ENCODE data around the gene SYTL3. TPM values are rescaled to one million over a fixed set of nuclear protein-coding genes. Genes with fewer than 3 reads are reported as not detected.

The SYTL3 gene
- total and polyA plus RNA-seq, 9 of the 15 experiments (the other 6 are each of a cell fraction or from before 2014, with no cell fraction given): 0.04 to 0.46 (median 0.17) TPM; not detected in 1

DNA sequence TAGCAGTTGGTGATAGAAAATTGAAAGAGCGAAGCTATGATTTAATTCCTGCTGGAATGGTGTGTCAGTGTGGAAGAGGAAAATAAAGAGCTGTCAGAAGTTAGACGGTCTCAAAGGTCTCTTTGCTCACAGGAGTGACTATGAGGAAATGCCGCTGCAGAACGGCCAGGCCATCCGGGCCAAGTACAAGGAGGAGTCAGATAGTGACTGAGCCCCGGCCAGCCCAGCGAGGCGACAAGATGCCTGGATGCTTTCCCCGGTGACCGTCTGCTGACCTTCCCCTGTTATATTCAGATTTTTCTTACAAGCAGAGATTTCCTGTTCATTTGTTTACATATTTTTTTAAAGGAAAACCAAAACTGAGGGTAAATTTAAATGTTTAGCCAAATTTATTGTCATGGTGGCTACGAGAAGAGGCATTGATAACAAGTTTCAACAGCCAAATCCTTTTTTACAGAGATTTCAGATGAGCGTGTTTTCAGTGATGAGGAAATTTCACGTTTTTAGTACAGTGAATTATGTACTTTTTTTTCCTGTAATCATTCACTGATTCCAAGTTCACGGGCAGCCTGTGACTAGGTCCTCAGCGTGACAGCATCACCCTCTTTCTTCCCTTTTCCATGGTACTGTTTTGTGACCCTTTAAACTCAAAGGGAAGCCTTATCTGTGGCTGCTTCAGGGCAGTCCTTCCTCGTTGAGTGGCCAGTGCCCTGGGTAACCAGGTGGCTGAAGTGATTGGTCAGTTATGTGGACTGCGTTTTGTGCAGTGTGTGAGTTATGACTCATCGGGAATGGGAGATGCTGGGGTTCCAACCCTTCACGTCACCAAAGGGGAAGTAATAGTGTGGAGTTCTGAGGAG lies 17.9 kb upstream of the SYTL3 start (continued):
- TF ChIP-seq NCOR1 (IDR thresholded peaks at IDR 0.05) (peak; percentile 49; the same call in 1 of the 2 replicates), ARNT (IDR thresholded peaks at IDR 0.05) (no peak), TCF3 (CRISPR knock-in tag; IDR thresholded peaks at IDR 0.05) (peak; percentile 89), POLR2AphosphoS2 (IDR thresholded peaks at IDR 0.05; ENCODE audit: low read length) (0 out of 2 replicates have a peak, but pooled peaks have one; percentile 40), ZNF217 (CRISPR knock-in tag; IDR thresholded peaks at IDR 0.05) (no peak), HDGF (IDR thresholded peaks at IDR 0.05) (no peak), ZFP36 (IDR thresholded peaks at IDR 0.05; ENCODE audit: low read depth, low read length, partially characterized antibody) (peak; percentile 8), ZFP30 (CRISPR knock-in tag; IDR thresholded peaks at IDR 0.05; ENCODE audit: borderline replicate concordance) (no peak), ZNF174 (CRISPR knock-in tag; IDR thresholded peaks at IDR 0.05) (no peak), POLR3A (IDR thresholded peaks at IDR 0.05; ENCODE audit: borderline replicate concordance, extremely low read depth, insufficient read depth, insufficient read length) (no peak), NFRKB (IDR thresholded peaks at IDR 0.05; ENCODE audit: low read depth) (no peak), HDAC1 (IDR thresholded peaks at IDR 0.05) (peak in 1 of 2 experiments; percentile 72; a peak in 2 of 4 replicates), ELF4 (CRISPR knock-in tag; IDR thresholded peaks at IDR 0.05) (peak; percentile 33; the same call in 1 of the 2 replicates), RBM15 (IDR thresholded peaks at IDR 0.05; ENCODE audit: insufficient read depth, low read length) (no peak), FIP1L1 (IDR thresholded peaks at IDR 0.05; ENCODE audit: low read depth, low read length, poor library complexity, severe bottlenecking) (no peak), ZBTB7A (IDR thresholded peaks at IDR 0.05; ENCODE audit: borderline replicate concordance, control insufficient read depth, low read depth, low read length) (no peak)
- TF ChIP-seq, protein P1, sequence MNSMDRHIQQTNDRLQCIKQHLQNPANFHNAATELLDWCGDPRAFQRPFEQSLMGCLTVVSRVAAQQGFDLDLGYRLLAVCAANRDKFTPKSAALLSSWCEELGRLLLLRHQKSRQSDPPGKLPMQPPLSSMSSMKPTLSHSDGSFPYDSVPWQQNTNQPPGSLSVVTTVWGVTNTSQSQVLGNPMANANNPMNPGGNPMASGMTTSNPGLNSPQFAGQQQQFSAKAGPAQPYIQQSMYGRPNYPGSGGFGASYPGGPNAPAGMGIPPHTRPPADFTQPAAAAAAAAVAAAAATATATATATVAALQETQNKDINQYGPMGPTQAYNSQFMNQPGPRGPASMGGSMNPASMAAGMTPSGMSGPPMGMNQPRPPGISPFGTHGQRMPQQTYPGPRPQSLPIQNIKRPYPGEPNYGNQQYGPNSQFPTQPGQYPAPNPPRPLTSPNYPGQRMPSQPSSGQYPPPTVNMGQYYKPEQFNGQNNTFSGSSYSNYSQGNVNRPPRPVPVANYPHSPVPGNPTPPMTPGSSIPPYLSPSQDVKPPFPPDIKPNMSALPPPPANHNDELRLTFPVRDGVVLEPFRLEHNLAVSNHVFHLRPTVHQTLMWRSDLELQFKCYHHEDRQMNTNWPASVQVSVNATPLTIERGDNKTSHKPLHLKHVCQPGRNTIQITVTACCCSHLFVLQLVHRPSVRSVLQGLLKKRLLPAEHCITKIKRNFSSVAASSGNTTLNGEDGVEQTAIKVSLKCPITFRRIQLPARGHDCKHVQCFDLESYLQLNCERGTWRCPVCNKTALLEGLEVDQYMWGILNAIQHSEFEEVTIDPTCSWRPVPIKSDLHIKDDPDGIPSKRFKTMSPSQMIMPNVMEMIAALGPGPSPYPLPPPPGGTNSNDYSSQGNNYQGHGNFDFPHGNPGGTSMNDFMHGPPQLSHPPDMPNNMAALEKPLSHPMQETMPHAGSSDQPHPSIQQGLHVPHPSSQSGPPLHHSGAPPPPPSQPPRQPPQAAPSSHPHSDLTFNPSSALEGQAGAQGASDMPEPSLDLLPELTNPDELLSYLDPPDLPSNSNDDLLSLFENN (IDR thresholded peaks at IDR 0.05; ENCODE audit: low read depth in 2 of 2, low read length in 2 of 2): no peak
- TF ChIP-seq, protein P2, sequence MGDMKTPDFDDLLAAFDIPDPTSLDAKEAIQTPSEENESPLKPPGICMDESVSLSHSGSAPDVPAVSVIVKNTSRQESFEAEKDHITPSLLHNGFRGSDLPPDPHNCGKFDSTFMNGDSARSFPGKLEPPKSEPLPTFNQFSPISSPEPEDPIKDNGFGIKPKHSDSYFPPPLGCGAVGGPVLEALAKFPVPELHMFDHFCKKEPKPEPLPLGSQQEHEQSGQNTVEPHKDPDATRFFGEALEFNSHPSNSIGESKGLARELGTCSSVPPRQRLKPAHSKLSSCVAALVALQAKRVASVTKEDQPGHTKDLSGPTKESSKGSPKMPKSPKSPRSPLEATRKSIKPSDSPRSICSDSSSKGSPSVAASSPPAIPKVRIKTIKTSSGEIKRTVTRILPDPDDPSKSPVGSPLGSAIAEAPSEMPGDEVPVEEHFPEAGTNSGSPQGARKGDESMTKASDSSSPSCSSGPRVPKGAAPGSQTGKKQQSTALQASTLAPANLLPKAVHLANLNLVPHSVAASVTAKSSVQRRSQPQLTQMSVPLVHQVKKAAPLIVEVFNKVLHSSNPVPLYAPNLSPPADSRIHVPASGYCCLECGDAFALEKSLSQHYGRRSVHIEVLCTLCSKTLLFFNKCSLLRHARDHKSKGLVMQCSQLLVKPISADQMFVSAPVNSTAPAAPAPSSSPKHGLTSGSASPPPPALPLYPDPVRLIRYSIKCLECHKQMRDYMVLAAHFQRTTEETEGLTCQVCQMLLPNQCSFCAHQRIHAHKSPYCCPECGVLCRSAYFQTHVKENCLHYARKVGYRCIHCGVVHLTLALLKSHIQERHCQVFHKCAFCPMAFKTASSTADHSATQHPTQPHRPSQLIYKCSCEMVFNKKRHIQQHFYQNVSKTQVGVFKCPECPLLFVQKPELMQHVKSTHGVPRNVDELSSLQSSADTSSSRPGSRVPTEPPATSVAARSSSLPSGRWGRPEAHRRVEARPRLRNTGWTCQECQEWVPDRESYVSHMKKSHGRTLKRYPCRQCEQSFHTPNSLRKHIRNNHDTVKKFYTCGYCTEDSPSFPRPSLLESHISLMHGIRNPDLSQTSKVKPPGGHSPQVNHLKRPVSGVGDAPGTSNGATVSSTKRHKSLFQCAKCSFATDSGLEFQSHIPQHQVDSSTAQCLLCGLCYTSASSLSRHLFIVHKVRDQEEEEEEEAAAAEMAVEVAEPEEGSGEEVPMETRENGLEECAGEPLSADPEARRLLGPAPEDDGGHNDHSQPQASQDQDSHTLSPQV (IDR thresholded peaks at IDR 0.05): no peak
- TF ChIP-seq, protein P3, sequence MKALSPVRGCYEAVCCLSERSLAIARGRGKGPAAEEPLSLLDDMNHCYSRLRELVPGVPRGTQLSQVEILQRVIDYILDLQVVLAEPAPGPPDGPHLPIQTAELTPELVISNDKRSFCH (CRISPR knock-in tag; IDR thresholded peaks at IDR 0.05): no peak
- TF ChIP-seq, protein P3 (tag; IDR thresholded peaks at IDR 0.05): 0 out of 2 replicates have a peak, but pooled peaks have one; percentile 17

Data from K562 (cell line).